ENCODE measurements around the gene CEACAM4. TPM values are rescaled to one million over a fixed set of nuclear protein-coding genes. Genes with fewer than 3 reads are reported as not detected.

Gene CEACAM4
- total RNA-seq, 1 donor from 2014 or later = not detected

GRCh38 chr19:41612483-41612882 lies 14.4 kb downstream of the CEACAM4 start:
- TF ChIP-seq EZH2phosphoT487 (IDR thresholded peaks at IDR 0.05) (no peak), EZH2 (IDR thresholded peaks at IDR 0.05) (no peak)
- TF ChIP-seq, protein P1, sequence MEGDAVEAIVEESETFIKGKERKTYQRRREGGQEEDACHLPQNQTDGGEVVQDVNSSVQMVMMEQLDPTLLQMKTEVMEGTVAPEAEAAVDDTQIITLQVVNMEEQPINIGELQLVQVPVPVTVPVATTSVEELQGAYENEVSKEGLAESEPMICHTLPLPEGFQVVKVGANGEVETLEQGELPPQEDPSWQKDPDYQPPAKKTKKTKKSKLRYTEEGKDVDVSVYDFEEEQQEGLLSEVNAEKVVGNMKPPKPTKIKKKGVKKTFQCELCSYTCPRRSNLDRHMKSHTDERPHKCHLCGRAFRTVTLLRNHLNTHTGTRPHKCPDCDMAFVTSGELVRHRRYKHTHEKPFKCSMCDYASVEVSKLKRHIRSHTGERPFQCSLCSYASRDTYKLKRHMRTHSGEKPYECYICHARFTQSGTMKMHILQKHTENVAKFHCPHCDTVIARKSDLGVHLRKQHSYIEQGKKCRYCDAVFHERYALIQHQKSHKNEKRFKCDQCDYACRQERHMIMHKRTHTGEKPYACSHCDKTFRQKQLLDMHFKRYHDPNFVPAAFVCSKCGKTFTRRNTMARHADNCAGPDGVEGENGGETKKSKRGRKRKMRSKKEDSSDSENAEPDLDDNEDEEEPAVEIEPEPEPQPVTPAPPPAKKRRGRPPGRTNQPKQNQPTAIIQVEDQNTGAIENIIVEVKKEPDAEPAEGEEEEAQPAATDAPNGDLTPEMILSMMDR (IDR thresholded peaks at IDR 0.05) = no peak

GRCh38 chr19:41610789-41611188 lies 16.1 kb downstream of the CEACAM4 start:
- Histone ChIP-seq H4K20me1 (ENCODE audit: low read depth) (no peaks in the 10 kb centered on the region), H3K4me2 (no peak overlapping the region), H2AFZ (replicated peaks) (no peak overlapping the region), H3K4me1 (no peaks in the 10 kb centered on the region), H3K9me3 (ENCODE audit: low read depth) (peaks cover 12% of the 10 kb centered on the region), H3F3A (ENCODE audit: low read depth) (no peaks in the 10 kb centered on the region), H3K27me3 (no peaks in the 10 kb centered on the region), H3K36me3 (no peaks in the 10 kb centered on the region), H3K9ac (no peak overlapping the region), H3K4me3 (no peak overlapping the region), H3K79me2 (ENCODE audit: low read depth) (no peaks in the 10 kb centered on the region), H3K27ac (no peak overlapping the region)
- no peak for DNase-seq (ENCODE audit: low spot score)
- Mint-ChIP-seq H3K9me3 (peaks cover 4% of the 10 kb centered on the region), H3K4me1 (no peaks in the 10 kb centered on the region), H3K36me3 (no peaks in the 10 kb centered on the region), H3K27me3 (ENCODE audit: insufficient read depth, low read depth) (no peaks in the 10 kb centered on the region), H3K4me3 (no peak overlapping the region), H3K27ac (no peak overlapping the region)
- TF ChIP-seq EZH2phosphoT487 (IDR thresholded peaks at IDR 0.05) = no peak
- TF ChIP-seq, protein P1 (IDR thresholded peaks at IDR 0.05) = no peak
- TF ChIP-seq EZH2 (IDR thresholded peaks at IDR 0.05) = no peak

More at GRCh38 chr19:41612483-41612882, 14.4 kb downstream of the CEACAM4 start:
- Histone ChIP-seq H3F3A (ENCODE audit: low read depth) (no peaks in the 10 kb centered on the region), H2AFZ (replicated peaks) (no peak overlapping the region), H3K4me1 (no peaks in the 10 kb centered on the region), H3K4me2 (no peak overlapping the region), H3K27ac (no peak overlapping the region), H3K79me2 (ENCODE audit: low read depth) (no peaks in the 10 kb centered on the region), H3K9me3 (ENCODE audit: low read depth) (peaks cover 9% of the 10 kb centered on the region), H3K36me3 (no peaks in the 10 kb centered on the region), H4K20me1 (ENCODE audit: low read depth) (no peaks in the 10 kb centered on the region), H3K9ac (no peak overlapping the region), H3K27me3 (no peaks in the 10 kb centered on the region), H3K4me3 (no peak overlapping the region)
- peaks cover 8% of the 10 kb centered on the region for H3K27me3 Mint-ChIP-seq (ENCODE audit: insufficient read depth, low read depth)
- H3K4me1 Mint-ChIP-seq = no peaks in the 10 kb centered on the region
- H3K36me3 Mint-ChIP-seq = no peaks in the 10 kb centered on the region
- no peak overlapping the region for H3K4me3 Mint-ChIP-seq
- peaks cover 8% of the 10 kb centered on the region for H3K9me3 Mint-ChIP-seq
- no peak for DNase-seq (ENCODE audit: low spot score)
- H3K27ac Mint-ChIP-seq = no peak overlapping the region

DNA sequence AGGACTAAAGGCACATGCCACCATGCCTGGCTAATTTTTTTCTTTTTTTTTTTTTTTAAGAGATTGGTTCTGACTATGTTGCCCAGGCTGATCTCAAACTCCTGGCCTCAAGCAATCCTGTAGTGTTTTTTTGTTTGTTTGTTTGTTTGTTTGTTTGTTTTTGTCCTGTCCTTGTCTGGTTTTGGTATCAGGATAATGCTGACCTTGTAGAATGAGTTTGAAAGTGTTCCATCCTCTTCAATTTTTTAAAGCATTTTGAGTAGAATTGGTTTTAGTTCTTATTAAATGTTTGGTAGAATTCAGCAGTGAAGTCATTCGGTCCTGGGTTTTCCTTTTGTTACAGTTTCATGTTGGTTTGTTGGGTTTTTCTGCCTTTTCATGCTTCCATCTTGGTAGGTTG lies 19.2 kb downstream of the CEACAM4 start:
- H3K9me3 Mint-ChIP-seq = no peaks in the 10 kb centered on the region
- peaks cover 12% of the 10 kb centered on the region for H3K9me3 ChIP-seq (ENCODE audit: low read depth)
- H3K36me3 ChIP-seq = no peaks in the 10 kb centered on the region
- no peak for DNase-seq (ENCODE audit: low spot score)
- no peak overlapping the region for H3K9ac ChIP-seq
- no peaks in the 10 kb centered on the region for H3K4me1 Mint-ChIP-seq
- H2AFZ ChIP-seq (replicated peaks) = no peak overlapping the region
- H3K4me3 ChIP-seq = no peak overlapping the region
- no peaks in the 10 kb centered on the region for H3F3A ChIP-seq (ENCODE audit: low read depth)
- no peaks in the 10 kb centered on the region for H4K20me1 ChIP-seq (ENCODE audit: low read depth)
- H3K79me2 ChIP-seq (ENCODE audit: low read depth) = no peaks in the 10 kb centered on the region
- no peaks in the 10 kb centered on the region for H3K36me3 Mint-ChIP-seq
- H3K27me3 Mint-ChIP-seq (ENCODE audit: insufficient read depth, low read depth) = peaks cover 6% of the 10 kb centered on the region
- no peak overlapping the region for H3K4me2 ChIP-seq
- TF ChIP-seq EZH2phosphoT487 (IDR thresholded peaks at IDR 0.05) (no peak), EZH2 (IDR thresholded peaks at IDR 0.05) (no peak)
- TF ChIP-seq, protein P1 (IDR thresholded peaks at IDR 0.05) = no peak
- no peaks in the 10 kb centered on the region for H3K4me1 ChIP-seq
- H3K27ac ChIP-seq = no peak overlapping the region
- no peaks in the 10 kb centered on the region for H3K27me3 ChIP-seq
- no peak overlapping the region for H3K4me3 Mint-ChIP-seq
- no peak overlapping the region for H3K27ac Mint-ChIP-seq

Measured in neural progenitor cell (in vitro differentiated cells).